Lower lobe of right lung (tissue), 2 donors: ENCODE results near the gene LRRC4C. TPM values are rescaled to one million over a fixed set of nuclear protein-coding genes. Genes with fewer than 3 reads are reported as not detected.

Experiments
- ATAC-seq, 2 donors: fragments of 200-7000 bp; cut with Tn5 transposase; one replicate each; pipeline ENCODE4 v1.9.1; 2020 to 2022; ENCODE audit warnings: mild to moderate bottlenecking in 2 of 2, moderate library complexity in 2 of 2
- DNase-seq: peaks from one replicate; pipeline ENCODE4 v3.0.0-alpha.2; 2020
- H3K27ac ChIP-seq: fragments of 200-600 bp; one replicate; pipeline ENCODE4 v1.8.0; 2022
- H3K27me3 ChIP-seq: fragments of 200-600 bp; one replicate; pipeline ENCODE4 v1.8.0; 2022; ENCODE audit warnings: low read depth
- H3K36me3 ChIP-seq: fragments of 200-600 bp; one replicate; pipeline ENCODE4 v1.8.0; 2022; ENCODE audit warnings: mild to moderate bottlenecking
- H3K4me1 ChIP-seq: fragments of 200-600 bp; one replicate; pipeline ENCODE4 v1.8.0; 2022
- H3K4me3 ChIP-seq: fragments of 200-600 bp; one replicate; pipeline ENCODE4 v1.8.0; 2022; ENCODE audit warnings: mild to moderate bottlenecking
- H3K9me3 ChIP-seq: fragments of 200-600 bp; one replicate; pipeline ENCODE4 v1.8.0; 2022
- intact Hi-C: fragments of 100-400 bp; cut with DNase I; formaldehyde crosslinking; loops from one replicate; pipeline ENCODE4 v1.11.0; 2022
- total RNA-seq: library from RNA; stranded (reverse); fragmentation: NEBNext Ultra II Directional; extraction: Animal tissue kit (Norgen Biotek cat#: 25700); gene quantifications from one replicate; pipeline ENCODE4 v1.2.1, GENCODE V29; 2021
- TF ChIP-seq, protein P1 (sequence below): fragments of 200-600 bp; IDR thresholded peaks from one replicate; pipeline ENCODE4 v1.8.0; 2022; ENCODE audit warnings: antibody characterized with exemption, mild to moderate bottlenecking
- donor health status: DM: no; HTN: yes; CAD: no; lungs with severe emphysema.

Gene LRRC4C
- total RNA-seq, 1 donor from 2014 or later: 0.86 TPM

DNA sequence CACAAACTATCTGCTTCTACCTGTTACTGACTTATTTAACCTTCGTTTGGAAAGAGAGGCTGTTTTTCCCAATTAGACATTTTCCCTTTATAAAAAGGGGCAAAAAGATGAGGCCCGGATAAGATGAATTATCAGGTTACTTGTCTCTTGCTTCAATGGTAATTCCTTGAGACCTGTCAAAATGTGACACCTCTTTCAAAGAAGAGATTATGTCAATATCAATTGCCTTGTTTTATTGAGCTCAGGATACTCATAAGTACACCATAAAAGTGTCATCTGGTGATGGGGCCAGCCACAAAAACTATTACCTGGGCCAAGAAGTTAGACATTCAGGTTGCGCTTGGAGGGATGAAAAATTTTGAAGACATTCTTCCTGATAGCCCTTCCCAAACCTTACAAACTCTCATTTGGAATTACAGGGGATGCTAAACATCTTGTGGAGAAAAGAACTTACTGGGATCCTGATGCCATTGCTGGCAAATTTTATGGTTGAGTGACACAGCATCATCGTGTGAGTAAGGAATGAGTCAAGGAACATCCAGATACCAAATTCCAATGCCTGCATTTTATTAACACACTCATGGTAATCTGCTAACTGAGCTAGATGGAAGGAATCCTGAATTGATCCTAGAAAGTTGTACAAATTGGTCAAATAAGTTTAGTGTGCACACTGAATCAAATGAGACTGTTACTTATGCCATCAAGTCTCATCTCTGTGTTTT lies 1071.2 kb downstream of the LRRC4C start:
- no peak overlapping the region for H3K4me3 ChIP-seq
- ATAC-seq: no peak
- H3K4me1 ChIP-seq: no peaks in the 10 kb centered on the region
- no peaks in the 10 kb centered on the region for H3K36me3 ChIP-seq
- no peak overlapping the region for H3K27ac ChIP-seq
- H3K27me3 ChIP-seq: no peaks in the 10 kb centered on the region
- TF ChIP-seq, protein P1, sequence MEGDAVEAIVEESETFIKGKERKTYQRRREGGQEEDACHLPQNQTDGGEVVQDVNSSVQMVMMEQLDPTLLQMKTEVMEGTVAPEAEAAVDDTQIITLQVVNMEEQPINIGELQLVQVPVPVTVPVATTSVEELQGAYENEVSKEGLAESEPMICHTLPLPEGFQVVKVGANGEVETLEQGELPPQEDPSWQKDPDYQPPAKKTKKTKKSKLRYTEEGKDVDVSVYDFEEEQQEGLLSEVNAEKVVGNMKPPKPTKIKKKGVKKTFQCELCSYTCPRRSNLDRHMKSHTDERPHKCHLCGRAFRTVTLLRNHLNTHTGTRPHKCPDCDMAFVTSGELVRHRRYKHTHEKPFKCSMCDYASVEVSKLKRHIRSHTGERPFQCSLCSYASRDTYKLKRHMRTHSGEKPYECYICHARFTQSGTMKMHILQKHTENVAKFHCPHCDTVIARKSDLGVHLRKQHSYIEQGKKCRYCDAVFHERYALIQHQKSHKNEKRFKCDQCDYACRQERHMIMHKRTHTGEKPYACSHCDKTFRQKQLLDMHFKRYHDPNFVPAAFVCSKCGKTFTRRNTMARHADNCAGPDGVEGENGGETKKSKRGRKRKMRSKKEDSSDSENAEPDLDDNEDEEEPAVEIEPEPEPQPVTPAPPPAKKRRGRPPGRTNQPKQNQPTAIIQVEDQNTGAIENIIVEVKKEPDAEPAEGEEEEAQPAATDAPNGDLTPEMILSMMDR: no peak
- intact Hi-C loops: no loop called here
- no peak for DNase-seq
- H3K9me3 ChIP-seq: no peaks in the 10 kb centered on the region

DNA sequence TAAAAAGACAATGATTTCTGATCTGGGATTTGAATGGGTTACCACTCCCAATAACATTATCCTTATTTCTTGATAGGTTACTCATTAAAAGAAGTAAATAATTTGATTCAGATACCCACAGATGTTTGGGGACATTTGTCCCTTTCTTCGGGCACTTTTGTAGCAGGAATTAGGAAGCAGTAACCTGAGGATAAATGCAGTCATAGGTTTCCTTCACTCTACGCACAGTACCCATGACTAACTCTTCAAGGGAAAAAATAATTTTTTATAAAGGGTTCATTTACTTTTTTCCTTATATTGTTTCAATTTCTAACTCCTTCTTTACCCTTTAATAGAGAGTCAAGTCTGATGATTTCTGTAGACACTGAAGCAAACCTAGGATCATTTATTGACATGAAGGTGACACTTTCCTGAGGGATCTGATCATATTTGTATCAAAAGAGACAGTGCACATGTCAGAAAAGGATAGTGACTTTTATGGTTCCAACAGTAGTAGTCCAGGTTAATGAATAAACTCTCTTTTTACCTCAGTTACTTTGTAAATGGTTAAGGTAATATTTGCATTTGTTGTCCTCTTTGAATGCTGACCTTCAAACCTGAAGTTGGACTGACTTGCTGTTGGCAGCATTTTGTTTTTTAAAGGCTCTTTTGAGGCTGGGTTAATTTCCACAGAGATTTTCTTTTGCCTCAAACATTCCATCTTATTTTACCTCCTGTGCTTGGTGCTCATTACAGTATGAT lies 1072.0 kb downstream of the LRRC4C start:
- intact Hi-C loops: no loop called here
- H3K4me1 ChIP-seq: no peaks in the 10 kb centered on the region
- H3K27ac ChIP-seq: no peak overlapping the region
- H3K36me3 ChIP-seq: no peaks in the 10 kb centered on the region
- ATAC-seq: no peak
- TF ChIP-seq, protein P1: no peak
- H3K27me3 ChIP-seq: no peaks in the 10 kb centered on the region
- DNase-seq: no peak
- no peak overlapping the region for H3K4me3 ChIP-seq
- H3K9me3 ChIP-seq: no peaks in the 10 kb centered on the region

DNA sequence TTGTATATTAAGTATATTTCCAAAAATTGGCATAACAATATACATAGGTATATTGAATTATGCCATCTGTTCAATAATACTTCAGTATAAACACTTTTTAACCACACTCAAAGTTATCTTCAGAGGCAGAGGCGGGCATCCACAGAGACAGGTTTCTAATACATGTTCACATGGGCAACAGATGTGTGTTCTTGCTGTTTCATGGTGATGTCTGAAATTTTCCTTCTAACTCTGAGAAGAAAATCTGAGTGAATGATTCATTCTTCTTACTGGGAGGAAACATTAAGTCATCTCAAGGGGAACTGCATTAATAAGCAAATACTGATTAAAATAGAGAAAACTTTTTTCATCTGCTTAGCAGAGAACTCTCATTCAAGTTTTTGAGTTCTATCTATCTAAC lies 1074.5 kb downstream of the LRRC4C start:
- Histone ChIP-seq H3K9me3 (no peaks in the 10 kb centered on the region), H3K4me3 (no peak overlapping the region), H3K4me1 (no peaks in the 10 kb centered on the region), H3K27me3 (no peaks in the 10 kb centered on the region), H3K36me3 (no peaks in the 10 kb centered on the region), H3K27ac (no peak overlapping the region)
- no peak for ATAC-seq
- TF ChIP-seq, protein P1: no peak
- intact Hi-C loops: no loop called here
- no peak for DNase-seq

DNA sequence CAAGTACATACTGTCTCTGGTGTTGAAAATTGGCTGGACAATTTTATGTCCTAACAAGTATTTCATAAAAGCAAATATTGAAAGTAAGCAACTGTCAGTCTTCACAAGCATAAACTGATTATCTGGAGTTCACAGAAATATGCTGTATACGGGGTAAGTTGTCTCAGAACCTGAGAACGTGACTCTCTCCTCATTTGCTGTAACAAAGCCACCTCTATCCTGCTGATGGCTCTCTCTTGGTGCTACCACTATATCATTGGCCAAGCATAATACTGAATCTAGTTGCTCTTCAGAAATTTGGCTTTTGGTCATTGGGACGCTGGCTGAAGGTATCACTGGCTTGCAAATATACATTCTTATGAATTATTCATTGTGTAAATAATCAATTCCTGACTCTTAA lies 1078.0 kb downstream of the LRRC4C start:
- no peak overlapping the region for H3K4me3 ChIP-seq
- H3K27ac ChIP-seq: no peak overlapping the region
- H3K4me1 ChIP-seq: no peaks in the 10 kb centered on the region
- H3K27me3 ChIP-seq: no peaks in the 10 kb centered on the region
- TF ChIP-seq, protein P1: no peak
- ATAC-seq (no peak), DNase-seq (no peak)
- intact Hi-C loops: no loop called here
- no peaks in the 10 kb centered on the region for H3K36me3 ChIP-seq
- no peaks in the 10 kb centered on the region for H3K9me3 ChIP-seq

DNA sequence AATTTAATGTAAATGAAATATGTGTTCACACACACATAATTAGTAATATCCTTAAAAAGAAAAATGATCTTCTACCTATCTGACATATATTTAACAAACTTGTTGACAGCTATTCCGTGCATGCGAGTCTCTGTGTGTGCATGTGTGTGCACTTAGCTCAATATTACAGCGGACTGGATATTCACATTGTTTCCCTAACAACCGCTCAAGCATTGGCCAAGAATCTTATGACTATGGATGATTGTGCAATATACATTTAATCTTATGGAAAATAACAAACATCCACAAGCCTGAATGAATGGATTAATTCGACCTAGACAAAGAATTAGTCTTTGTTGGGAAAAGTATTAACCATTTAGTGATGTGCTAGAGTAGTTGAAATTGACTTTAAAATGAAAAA lies 1078.6 kb downstream of the LRRC4C start:
- H3K9me3 ChIP-seq: no peaks in the 10 kb centered on the region
- no peaks in the 10 kb centered on the region for H3K36me3 ChIP-seq
- no peak overlapping the region for H3K4me3 ChIP-seq
- H3K4me1 ChIP-seq: no peaks in the 10 kb centered on the region
- no peak for DNase-seq
- H3K27me3 ChIP-seq: no peaks in the 10 kb centered on the region
- intact Hi-C loops: no loop called here
- H3K27ac ChIP-seq: no peak overlapping the region
- TF ChIP-seq, protein P1: no peak
- ATAC-seq: no peak
